Fibroblast of skin of abdomen (primary cell): ENCODE results near the gene GPR52. TPM values are rescaled to one million over a fixed set of nuclear protein-coding genes. Genes with fewer than 3 reads are reported as not detected.
"Not testable (repeated sequence)": the region's sequence is repeated elsewhere in the genome, so short reads cannot be mapped to it uniquely, and the experiment has no call there.

ENCODE experiments used
- DNase-seq: peaks from one replicate; pipeline ENCODE4 v3.0.0-alpha.2; 2013
- polyA plus RNA-seq, 2 experiments: library from polyadenylated mRNA; unstranded; fragments of 120-200 nt; gene quantifications; one replicate each; pipeline ENCODE4 v1.2.1, GENCODE V29; 2013; ENCODE audit not compliant: insufficient read length in 2 of 2

The GPR52 gene, protein sequence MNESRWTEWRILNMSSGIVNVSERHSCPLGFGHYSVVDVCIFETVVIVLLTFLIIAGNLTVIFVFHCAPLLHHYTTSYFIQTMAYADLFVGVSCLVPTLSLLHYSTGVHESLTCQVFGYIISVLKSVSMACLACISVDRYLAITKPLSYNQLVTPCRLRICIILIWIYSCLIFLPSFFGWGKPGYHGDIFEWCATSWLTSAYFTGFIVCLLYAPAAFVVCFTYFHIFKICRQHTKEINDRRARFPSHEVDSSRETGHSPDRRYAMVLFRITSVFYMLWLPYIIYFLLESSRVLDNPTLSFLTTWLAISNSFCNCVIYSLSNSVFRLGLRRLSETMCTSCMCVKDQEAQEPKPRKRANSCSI
- not detected for polyA plus RNA-seq (2013, experiment 1 of 2; ENCODE audit: insufficient read length)
- not detected for polyA plus RNA-seq (2013, experiment 2 of 2; ENCODE audit: insufficient read length)

DNA sequence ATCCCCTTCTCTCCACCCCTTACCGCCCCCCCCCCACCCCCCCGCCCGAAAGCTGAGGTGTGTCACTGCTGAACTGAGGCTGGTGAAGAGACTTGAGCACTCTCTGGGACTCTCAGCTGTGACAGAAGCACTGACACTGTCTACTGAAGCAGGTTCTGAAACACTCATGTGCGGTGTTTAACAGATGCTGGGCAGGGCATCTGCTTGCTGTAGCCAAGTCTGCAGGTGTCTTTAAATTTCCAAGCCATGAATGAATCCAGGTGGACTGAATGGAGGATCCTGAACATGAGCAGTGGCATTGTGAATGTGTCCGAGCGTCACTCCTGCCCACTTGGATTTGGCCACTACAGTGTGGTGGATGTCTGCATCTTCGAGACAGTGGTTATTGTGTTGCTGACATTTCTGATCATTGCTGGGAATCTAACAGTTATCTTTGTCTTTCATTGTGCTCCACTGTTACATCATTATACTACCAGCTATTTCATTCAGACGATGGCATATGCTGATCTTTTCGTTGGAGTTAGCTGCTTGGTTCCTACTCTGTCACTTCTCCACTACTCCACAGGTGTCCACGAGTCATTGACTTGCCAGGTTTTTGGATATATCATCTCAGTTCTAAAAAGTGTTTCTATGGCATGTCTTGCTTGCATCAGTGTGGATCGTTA lies at the start of gene GPR52:
Gene GPR52, plus strand, starts transcription at position 99 of the 665 bp plus-strand sequence. Its CDS starts 148 bp downstream, at position 247.
- DNase-seq, result no peak

DNA sequence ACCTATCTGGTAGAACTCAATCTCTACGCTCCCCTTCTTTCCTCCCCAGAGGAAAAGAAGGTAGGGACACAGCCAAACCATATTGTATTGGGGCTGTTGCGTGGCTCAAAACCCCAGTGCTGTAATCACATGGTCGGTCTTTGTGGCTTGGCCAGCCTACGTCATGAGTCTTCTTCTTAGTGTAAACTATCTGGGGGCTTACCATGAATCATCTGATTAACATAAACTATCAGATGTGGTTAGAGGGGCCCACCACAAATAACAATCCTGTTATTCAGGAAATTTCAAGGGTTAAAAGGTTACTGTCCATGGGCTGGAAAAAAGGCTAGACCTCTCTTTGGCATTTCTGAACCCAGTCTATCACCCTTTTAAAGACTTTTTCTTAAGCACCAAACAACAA lies 49.5 kb upstream of the GPR52 start:
- peak; percentile 52 for DNase-seq

DNA sequence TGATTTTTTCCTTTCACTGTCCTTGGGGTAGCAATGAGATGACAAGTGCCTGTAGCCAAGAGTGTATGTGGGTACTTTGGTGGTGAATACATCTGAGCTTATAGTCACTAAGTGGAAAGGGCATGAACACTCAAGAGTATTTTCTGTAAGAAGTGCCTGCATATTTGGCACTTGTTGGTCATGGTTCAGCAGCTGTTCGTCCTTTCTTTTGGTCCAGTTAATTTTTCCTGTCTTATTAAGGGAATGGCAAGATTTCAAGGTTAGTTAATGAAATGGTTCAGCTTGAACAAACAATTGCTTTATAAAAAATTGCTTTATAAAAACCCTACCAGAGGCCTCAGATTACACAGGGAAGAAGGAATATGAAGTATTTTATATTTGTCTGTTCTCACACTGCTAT lies 48.6 kb upstream of the GPR52 start:
- no peak for DNase-seq

DNA sequence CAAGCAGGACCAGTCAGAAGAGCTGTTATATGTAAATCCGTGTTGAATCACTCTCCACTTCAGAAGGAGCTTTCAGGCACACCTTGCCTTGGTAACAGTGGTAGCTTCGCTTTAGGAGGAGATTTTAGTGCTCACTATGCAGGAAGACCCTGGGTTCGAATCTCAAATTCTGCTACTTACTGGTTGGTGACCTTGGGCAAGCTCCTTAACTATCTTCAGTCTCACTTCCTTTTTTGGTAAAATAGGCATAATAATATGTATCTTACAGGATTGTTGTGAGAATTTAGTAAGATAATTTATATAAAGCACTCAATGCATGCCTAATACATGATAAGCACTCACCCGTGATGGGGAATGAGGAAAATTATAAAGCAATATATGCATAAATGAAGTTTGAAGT lies 46.7 kb upstream of the GPR52 start:
- DNase-seq, result no peak

DNA sequence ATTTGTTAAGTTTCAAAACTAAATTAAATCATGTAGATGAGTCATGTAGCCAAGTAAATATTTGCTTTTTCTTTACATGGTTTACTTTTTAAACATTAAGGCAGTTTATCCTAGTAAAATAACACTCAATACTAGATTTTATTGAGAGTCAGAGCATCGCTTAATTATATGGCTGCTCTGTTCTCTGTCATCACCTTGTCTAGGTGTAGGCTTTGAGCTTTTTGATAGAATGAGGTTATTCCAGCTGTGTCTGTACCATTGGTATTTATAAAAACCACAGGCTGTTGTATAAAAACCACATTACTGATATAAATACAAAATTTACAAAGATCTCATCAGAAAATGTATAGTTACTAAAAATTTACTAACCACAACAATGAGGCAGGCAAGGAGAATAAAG lies 42.5 kb upstream of the GPR52 start:
- no peak for DNase-seq

DNA sequence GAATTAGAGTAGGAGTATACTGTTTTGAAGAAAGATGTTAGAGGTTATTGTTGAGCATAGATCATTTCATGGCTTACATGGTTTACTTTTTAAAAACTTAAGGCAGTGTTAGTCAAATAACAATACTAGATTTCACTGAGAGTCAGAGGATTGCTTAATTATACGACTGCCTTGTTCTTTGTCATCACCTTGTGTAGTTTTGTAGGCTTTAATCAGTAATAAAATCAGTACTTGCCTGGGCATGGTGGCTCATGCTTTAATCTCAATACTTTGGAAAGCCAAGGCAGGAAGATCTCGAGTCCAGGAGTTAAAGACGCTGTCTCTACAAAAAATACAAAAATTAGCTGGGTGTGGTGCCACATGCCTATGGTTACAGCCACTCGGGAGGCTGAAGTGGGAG lies 41.3 kb upstream of the GPR52 start:
- DNase-seq, result no peak

DNA sequence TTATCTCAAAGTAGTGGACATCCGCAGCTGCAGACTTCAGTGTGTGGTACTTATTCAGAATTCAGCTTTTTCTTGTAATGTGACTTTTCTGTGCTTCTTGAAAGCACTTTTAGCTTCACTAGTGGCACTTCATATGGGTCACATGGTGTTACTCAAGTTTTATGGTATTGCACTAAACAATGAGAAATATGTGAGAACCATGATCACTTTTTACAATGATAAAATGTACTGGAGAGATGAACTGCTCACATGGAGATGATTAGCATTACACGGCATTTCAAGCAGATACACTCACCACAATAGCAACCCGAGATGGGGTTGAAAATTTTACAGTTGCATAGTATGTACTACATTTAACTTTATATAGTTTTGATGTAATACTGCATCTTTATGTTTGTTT lies 40.1 kb upstream of the GPR52 start:
- peak; percentile 69 for DNase-seq

DNA sequence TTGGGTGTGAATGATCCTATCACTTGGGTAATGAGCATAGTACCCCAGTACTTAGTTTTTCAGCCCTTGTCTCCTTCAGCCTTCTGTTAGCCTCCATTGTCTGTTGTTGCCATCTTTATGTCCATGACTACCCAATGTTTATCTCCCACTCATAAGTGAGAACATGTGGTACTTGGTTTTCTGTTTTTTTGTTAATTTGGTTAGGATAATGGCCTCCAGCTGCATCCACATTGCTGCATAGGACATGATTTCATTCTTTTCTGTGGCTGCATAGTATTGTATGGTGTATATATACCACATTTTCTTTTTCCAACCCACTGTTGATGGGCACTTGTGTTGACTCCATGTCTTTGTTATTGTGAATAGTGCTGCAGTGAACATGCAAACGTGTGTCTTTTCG lies 39.6 kb upstream of the GPR52 start:
- peak; percentile 49 for DNase-seq

DNA sequence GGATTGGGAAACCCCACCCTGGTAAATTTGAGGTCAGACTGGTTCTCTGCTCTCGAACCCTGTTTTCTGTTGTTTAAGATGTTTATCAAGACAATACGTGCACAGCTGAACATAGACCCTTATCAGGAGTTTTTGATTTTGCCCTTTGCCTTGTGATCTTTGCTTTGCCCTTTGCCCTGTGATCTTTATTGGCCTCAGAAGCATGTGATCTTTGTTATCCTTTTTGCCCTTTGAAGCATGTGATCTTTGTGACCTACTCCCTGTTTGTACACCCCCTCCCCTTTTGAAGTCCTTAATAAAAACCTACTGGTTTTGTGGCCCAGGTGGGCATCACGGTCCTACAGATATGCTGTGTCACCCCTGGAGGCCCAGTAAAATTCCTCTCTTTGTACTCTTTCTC lies 38.0 kb upstream of the GPR52 start:
- DNase-seq, result not testable (repeated sequence)

DNA sequence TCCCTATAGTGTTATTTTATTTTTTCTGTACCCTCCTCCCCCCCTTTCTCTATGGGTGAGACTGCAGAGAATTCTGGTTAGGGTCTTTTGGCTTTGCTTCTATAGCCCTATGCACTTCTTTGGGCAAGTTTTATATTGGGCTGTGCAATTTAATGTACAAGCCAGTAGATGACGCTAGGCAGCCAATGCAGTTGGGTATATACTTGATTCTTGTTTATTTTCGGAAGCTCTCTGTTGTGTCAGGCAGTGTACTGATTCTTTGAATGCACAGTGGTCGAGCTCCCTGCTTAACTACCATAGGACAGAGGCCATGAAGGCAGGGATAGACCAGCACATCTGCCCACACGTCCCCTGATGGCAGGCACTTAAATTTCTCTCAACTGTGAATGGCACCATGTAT lies 34.1 kb upstream of the GPR52 start:
- DNase-seq, result no peak

DNA sequence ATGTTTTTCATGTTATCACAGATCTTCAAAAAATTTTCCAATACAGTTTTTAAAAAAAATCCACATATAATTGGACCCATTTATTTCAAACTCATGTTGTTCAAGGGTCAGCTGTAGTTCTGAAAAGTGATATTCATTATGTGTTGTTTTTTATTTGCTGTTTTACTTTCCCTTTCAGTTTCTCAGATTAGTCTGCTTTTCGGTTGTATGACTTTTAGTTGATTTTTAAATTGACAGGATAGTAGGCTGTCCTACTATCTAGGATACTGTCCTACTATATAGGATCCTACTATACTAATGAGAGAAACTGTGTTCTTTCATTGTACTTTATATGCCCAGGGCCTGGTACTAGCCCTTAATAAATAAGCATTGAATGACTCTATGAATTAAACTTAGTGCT lies 33.6 kb upstream of the GPR52 start:
- no peak for DNase-seq

DNA sequence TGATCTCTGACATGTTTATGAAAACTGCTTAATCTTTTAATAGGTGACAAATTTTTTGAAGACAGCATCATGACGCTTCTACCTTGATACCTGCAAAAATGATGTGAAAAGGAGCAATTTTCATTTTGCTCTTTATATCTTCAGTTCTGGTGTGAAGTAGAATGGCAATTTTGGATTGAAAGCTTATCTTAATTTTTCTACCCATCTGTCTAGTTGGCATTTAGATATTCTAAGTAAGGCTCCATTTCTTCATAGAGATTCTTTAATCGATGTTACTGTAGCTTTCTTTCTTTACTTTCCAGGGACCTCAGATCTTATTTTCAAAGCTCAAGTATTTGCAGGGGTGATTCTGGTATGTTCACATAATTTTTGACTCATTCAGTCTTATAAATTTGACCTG lies 32.3 kb upstream of the GPR52 start:
- no peak for DNase-seq

DNA sequence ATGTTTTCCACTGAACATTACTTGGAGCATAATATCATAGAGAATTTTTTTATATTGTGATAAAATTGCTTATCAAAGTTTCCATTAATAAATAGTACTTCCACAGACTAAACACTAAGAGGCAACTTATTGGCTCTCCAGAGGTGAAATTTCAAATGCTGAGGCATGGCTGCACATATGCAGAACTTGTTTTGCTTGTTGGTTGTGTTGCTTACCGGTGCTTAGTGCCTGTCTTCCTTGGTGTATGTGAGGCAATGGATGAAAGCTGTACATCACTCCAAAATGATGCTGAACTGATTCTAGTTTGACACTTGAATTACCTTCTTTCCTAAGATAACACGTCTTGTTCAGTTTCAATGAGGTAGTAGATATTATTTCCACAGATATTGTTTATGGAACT lies 29.8 kb upstream of the GPR52 start:
- no peak for DNase-seq

DNA sequence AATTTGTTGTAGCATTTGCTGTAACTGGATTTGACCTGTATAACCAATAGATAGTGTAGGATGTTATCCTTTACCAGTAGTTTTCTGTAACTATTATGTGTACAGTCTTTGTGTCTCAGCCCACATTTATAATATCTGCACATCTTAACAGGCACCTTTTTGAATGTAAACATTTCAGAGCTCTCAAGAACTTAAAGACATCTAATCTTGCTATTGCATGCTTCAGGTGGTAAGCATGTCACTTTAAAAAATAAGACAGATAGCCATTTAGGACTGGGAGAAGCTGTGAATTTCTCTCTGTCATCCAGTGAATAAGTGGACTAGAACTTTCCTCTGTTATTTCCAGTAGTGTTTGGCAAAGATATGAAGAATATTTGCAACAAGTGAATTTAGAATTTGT lies 22.6 kb upstream of the GPR52 start:
- DNase-seq, result no peak

DNA sequence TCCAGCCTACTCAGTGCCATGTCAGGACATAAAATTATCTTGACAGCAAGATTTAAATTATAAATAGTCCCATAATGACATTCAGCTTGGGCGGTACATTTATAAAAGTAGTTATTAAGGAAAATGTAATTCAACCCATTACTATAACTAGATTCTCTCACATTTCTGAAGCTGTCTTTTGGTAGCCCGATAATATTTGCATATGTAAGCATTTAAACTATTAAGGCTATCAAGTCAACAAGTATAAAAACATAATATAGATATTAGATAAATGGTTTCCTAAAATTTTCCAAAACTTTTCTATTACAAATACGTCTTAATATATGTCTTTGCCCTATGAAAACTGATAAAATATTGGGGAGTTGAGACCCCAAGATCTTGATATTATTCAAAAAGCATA lies 21.6 kb upstream of the GPR52 start:
- DNase-seq, result no peak

DNA sequence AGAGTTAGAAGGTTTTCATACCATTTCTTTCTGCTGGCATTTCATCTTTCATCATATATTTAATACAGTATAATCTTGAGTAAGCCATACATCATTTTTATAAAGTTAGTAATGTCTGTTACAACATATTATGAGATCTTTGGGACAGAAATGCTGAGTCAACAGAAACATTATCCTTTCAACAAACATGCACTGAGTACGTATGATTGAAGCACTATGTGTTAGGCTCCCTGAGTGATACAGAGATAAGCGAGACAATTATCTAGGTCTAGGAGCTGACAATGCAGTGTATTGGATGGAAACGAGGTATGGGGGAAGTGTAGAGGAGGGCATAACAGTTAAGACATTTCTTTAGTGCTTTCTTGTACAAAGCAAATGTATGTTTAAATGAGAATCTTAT lies 19.7 kb upstream of the GPR52 start:
- no peak for DNase-seq

DNA sequence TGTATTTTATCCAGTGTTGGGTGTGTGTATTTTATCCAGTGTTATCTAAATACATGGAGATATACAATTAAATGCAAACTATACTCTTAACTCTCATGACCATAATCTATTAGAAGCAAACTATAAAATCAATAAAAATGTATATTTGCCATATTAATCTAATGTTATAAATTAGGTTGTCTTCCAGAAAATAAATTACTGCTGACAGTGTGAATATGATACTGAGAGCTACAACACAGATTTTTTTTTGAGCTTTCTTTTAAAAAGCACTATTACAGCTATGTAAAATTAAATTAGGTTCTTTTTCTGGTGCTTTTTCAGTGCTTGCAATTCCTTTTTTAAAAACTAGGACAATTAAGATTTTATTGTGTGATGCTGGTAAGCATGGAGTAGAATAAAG lies 19.0 kb upstream of the GPR52 start:
- no peak for DNase-seq

DNA sequence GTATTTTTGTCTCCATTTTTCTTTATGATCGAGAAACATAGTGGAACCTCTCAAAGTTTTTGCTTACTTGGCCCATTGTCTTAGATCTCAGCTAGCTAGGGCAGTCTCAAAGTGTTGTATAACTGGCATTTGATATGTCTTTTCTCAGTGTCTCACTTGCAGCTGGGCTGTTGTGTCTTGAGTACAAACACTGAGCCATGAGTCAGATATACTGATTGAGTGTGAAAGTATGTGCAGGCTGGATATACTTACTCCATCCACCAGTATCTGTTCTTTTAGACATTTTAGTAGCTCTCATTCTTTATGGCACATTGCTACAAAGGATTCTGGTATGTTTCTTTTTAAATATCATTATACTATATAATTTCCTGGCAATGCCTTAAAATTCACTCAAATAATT lies 14.3 kb upstream of the GPR52 start:
- DNase-seq, result peak; percentile 63

DNA sequence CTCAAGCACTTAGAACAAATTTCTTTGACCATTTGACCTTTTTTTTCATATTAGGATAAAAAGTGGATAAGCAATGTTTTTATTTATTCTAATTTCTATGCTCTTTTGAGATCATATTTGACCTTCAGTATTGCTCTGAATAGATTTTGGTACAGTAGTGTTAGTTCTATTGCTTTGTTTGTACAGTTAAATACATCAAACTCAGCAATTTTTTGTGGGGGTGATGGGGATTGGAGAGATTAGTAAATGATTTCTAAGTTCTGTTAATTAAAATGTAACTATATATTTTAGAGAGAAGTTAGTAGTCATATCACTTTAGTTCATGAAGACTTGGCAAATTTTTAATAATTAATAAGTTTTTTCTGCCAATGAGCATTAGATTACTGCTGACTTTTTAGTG lies 2.4 kb upstream of the GPR52 start:
- no peak for DNase-seq

DNA sequence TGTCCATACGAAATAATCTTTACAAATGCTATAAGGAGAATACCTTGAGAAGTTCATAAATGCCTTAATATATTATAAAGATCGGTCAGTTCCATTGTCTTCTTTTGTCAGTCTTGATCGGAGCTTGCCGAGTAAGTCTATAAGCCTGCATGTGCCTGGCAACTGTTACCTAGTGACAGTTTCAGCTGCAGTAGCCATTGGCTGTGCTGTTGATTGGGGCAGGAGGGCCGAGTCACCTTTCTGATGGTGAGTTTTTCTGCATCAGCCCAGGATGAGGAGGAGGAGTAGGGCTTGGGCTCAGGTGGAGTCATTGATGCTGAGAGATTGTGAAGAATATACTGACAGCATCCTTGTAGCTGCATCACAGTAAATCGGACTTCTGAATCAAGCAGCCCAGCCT lies 1.9 kb upstream of the GPR52 start:
- no peak for DNase-seq

DNA sequence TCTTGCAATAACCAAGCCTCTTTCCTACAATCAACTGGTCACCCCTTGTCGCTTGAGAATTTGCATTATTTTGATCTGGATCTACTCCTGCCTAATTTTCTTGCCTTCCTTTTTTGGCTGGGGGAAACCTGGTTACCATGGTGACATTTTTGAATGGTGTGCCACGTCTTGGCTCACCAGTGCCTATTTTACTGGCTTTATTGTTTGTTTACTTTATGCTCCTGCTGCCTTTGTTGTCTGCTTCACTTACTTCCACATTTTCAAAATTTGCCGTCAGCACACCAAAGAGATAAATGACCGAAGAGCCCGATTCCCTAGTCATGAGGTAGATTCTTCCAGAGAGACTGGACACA lies 743 bp downstream of the GPR52 start:
- no peak for DNase-seq

DNA sequence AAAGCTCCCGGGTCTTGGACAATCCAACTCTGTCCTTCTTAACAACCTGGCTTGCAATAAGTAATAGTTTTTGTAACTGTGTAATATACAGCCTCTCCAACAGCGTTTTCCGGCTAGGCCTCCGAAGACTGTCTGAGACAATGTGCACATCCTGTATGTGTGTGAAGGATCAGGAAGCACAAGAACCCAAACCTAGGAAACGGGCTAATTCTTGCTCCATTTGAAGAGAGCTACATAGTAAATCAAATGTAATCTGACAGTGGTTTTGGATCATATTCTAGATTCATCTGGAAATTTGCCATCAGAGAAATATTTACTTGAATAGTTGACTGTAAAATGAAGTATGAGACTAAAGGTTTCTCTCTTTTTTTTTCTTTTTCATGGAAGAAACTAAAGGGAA lies 1.2 kb downstream of the GPR52 start:
- peak; percentile 44 for DNase-seq

DNA sequence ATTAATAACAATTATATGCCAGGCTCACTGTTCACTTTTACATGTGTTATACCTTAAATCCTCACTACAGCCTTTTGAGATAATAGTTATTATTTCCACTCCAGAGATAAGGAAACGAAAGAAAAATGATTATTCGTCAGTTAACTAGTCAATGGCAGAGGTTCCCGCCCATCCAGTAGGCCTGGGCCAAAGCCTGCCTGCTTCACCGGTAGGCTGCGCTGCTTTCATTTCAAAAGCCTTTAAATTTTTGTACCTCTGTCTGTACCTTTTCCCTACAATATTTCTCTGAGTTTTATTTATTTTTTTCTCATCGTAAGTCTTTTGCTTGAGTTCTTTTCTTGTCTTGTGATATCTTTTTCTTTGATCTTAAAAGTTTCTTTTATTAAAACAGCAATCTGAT lies 3.6 kb downstream of the GPR52 start:
- DNase-seq, result no peak

DNA sequence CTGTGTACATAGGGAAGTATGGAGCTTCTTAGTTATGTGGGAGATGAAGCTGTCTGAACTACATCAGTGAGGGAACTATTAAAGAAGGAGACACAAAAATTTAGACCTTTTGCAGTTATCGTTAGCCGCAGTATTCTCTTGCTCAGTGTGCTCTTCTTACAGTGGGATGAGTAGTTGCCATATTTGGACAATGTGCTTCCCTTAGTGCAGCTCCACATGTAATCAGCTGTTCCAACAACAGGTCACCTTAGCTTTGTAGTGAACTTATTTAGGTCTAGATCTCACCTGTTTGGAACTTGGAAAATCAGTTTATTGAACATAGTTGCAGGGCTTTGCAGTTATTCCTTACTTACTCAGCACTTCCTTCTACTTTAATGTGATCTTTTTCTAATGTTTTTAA lies 18.1 kb downstream of the GPR52 start:
- no peak for DNase-seq

DNA sequence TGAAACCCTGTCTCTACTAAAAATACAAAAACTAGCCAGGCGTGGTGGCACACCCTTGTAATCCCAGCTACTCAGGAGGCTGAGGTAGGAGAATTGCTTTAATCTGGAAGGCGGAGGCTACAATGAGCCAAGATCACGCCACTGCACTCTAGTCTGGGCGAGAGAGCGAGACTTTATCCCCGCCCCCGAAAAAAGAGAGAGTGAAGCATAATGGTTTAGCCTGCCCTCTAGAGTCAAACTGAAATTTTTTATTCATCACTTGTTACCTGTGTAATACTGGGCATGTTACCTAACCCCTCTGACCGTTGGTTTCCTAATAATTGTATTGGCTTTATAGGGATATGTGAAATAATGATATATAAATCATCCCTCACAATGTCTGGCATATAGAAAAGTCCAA lies 18.8 kb downstream of the GPR52 start:
- no peak for DNase-seq
